K562 (cell line): Measurements from ENCODE around the gene PACSIN2. TPM values are rescaled to one million over a fixed set of nuclear protein-coding genes. Genes with fewer than 3 reads are reported as not detected.

Experiments
- ATAC-seq: fragments of 200-7000 bp; cut with Tn5 transposase; 3 replicates; pipeline ENCODE4 v1.9.1; 2020; ENCODE audit warnings: moderate library complexity
- BruUV-seq: library from RNA; stranded (reverse); fragments of 400-500 nt; replicated peaks from 2 replicates; lab custom pipeline; 2021; lab: Mats Ljungman, UMichigan
- CTCF ChIA-PET: fragments of 300-600 bp; formaldehyde crosslinking; extraction: SDS; loops from one replicate; lab custom pipeline; 2021; ENCODE audit warnings: low intra/inter-chr PET ratio; lab: Yijun Ruan, JAX
- POLR2A ChIA-PET: fragments of 300-600, 350-650 bp; sonication (Branson Sonifier 250); formaldehyde crosslinking; extraction: SDS; loops from one replicate; lab custom pipeline; 2021; ENCODE audit warnings: antibody characterized with exemption, inconsistent platforms; lab: Yijun Ruan, JAX
- DNase-seq, 4 experiments: peaks; one replicate each; pipeline versions ENCODE4 v3.0.0 to v3.0.0-alpha.2; 2011 to 2018; ENCODE audit warnings: low spot score in 3 of 4, mixed read lengths in 3 of 4; ENCODE audit errors: extremely low read depth in 1 of 4
- FAIRE-seq: peaks from 2 replicates; lab custom pipeline; 2011; peaks lifted over from hg19 to GRCh38; lab: Jason Lieb, UNC
- H2AFZ ChIP-seq: 2 replicates; pipeline ENCODE4 v1.6.0; 2011; ENCODE audit warnings: low read depth, low read length, control low read depth, inconsistent platforms
- H3K27ac ChIP-seq: fragments of 200-600 bp; 3 replicates; pipeline ENCODE4 v1.8.0; 2011; ENCODE audit warnings: low read depth, mild to moderate bottlenecking, control low read depth, inconsistent platforms, low read length, moderate library complexity, mixed read lengths; ENCODE audit errors: extremely low read depth
- H3K27me3 ChIP-seq, 2 experiments: fragments of 300-600 bp in 1 of 2; 2 replicates in 1 of 2; 3 replicates in 1 of 2; pipeline versions ENCODE4 v1.6.0 to v1.8.0; 2011; ENCODE audit warnings: inconsistent platforms in 2 of 2, low read length in 2 of 2, mild to moderate bottlenecking in 1 of 2, mixed read lengths in 1 of 2, moderate library complexity in 1 of 2; ENCODE audit not compliant: control insufficient read depth in 2 of 2, insufficient read depth in 2 of 2
- H3K36me3 ChIP-seq: fragments of 300-600 bp; 3 replicates; pipeline ENCODE4 v1.8.0; 2011; ENCODE audit warnings: mild to moderate bottlenecking, low read length, inconsistent platforms; ENCODE audit not compliant: control insufficient read depth, insufficient read depth
- H3K4me1 ChIP-seq, 2 experiments: fragments of 200-600 bp in 1 of 2; replicated peaks in 1 of 2; 2 replicates in 1 of 2; 3 replicates in 1 of 2; pipeline versions ENCODE4 v1.5.1 to v1.8.0; 2011; ENCODE audit warnings: inconsistent platforms in 2 of 2, low read length in 2 of 2, mild to moderate bottlenecking in 1 of 2, mixed read lengths in 1 of 2, moderate library complexity in 1 of 2; ENCODE audit not compliant: control insufficient read depth in 2 of 2, insufficient read depth in 2 of 2
- H3K4me2 ChIP-seq: 2 replicates; pipeline ENCODE4 v1.6.1; 2011; ENCODE audit warnings: low read length, control low read depth, inconsistent platforms, mixed read lengths; ENCODE audit not compliant: insufficient read depth
- H3K4me3 ChIP-seq: fragments of 200-600 bp; sonication (generic), shearing (Covaris generic); 2 replicates; pipeline ENCODE4 v1.5.1; 2016; ENCODE audit warnings: control low read depth, inconsistent platforms
- H3K79me2 ChIP-seq: fragments of 200-600 bp; 3 replicates; pipeline ENCODE4 v1.8.0; 2011; ENCODE audit warnings: low read length, inconsistent platforms; ENCODE audit not compliant: control insufficient read depth, insufficient read depth
- H3K9ac ChIP-seq, 2 experiments: 2 replicates each; pipeline versions ENCODE4 v1.6.0 to v1.6.1; 2011; ENCODE audit warnings: low read depth in 2 of 2, low read length in 2 of 2, control low read depth in 1 of 2, inconsistent platforms in 1 of 2, mild to moderate bottlenecking in 1 of 2, mixed read lengths in 1 of 2; ENCODE audit not compliant: insufficient read depth in 1 of 2
- H3K9me1 ChIP-seq: one replicate; pipeline ENCODE4 v1.6.0; 2011; ENCODE audit warnings: inconsistent platforms, mild to moderate bottlenecking, low read length, moderate library complexity; ENCODE audit not compliant: control insufficient read depth, insufficient read depth
- H3K9me3 ChIP-seq: replicated peaks from 2 replicates; pipeline ENCODE4 v1.5.1; 2011; ENCODE audit warnings: low read depth, low read length, inconsistent platforms; ENCODE audit not compliant: control insufficient read depth, insufficient read depth
- H4K20me1 ChIP-seq: replicated peaks from 2 replicates; pipeline ENCODE4 v1.6.1; 2011; ENCODE audit warnings: low read length, inconsistent platforms, mixed read lengths; ENCODE audit not compliant: control insufficient read depth, insufficient read depth
- CTCF ChIP-seq, 3 experiments: IDR thresholded peaks in 2 of 3; conservative IDR thresholded peaks in 1 of 3; 2 replicates each; pipeline ENCODE4 v1.5.1; 2011 to 2012; ENCODE audit warnings: low read length in 3 of 3, mild to moderate bottlenecking in 3 of 3, control low read depth in 2 of 3, improper control_type of control experiment in 1 of 3, inconsistent platforms in 1 of 3, low read depth in 1 of 3, mixed read lengths in 1 of 3, moderate library complexity in 1 of 3; ENCODE audit not compliant: insufficient read depth in 2 of 3
- RAD21 ChIP-seq, 2 experiments: fragments of 250-450 bp in 1 of 2; fragments of 450-650 bp in 1 of 2; sonication (Bioruptor Pico) in 1 of 2; formaldehyde crosslinking in 1 of 2; IDR thresholded peaks in 1 of 2; conservative IDR thresholded peaks in 1 of 2; 2 replicates each; pipeline versions ENCODE4 v1.4.0 to v1.8.0; 2020 to 2022; ENCODE audit warnings: mild to moderate bottlenecking in 2 of 2, moderate library complexity in 1 of 2
- ZNF766 ChIP-seq: fragments of 200-800 bp; sonication (Bioruptor generic); conservative IDR thresholded peaks from 2 replicates; pipeline ENCODE4 v1.6.1; 2016; ENCODE audit warnings: missing genetic modification characterization, missing compliant biosample characterization
- WGBS: fragments of 100-300 bp; shearing (Covaris generic); methylation state at CpG from one replicate; pipeline ENCODE4 v1.1.6; 2016; ENCODE audit warnings: low coverage, mixed read lengths; ENCODE audit not compliant: insufficient coverage; ENCODE audit errors: missing lambda C conversion rate; 5-methylcytosine and 5-hydroxymethylcytosine counted together
- in situ Hi-C: fragments of 300-500 bp; cut with MboI; formaldehyde crosslinking; loops from 4 replicates; pipeline ENCODE4 v1.15.0; 2018; ENCODE audit warnings: inconsistent platforms, mixed read lengths
- intact Hi-C: fragments of 100-400 bp; cut with micrococcal nuclease; formaldehyde crosslinking; loops from 2 replicates; pipeline ENCODE4 v1.14.2; 2022
- polyA plus RNA-seq, 8 experiments: library from polyadenylated mRNA; depleted of rRNA in 4 of 8; stranded (reverse) in 5 of 8; unstranded in 3 of 8; fragments of >200 nt; fragmentation: Nextera tagmentation in 2 of 8; fragmentation: Illumina TruSeq in 1 of 8; extraction: Ambion mirVana in 2 of 8; extraction: Trizol in 1 of 8; gene quantifications; 2 replicates each; pipeline versions ENCODE4 v1.2.1 to v1.2.3, GENCODE V29; 2011 to 2014; ENCODE audit warnings: inconsistent platforms in 1 of 8, missing spikeins in 1 of 8
- total RNA-seq, 7 experiments: library from RNA; depleted of rRNA in 6 of 7; stranded (reverse); fragments of >200 nt in 6 of 7; fragmentation: Illumina TruSeq in 2 of 7; extraction: Trizol in 2 of 7; gene quantifications; 2 replicates each; pipeline versions ENCODE4 v1.2.1 to v1.2.3, GENCODE V29; 2011 to 2021; ENCODE audit warnings: low replicate concordance in 1 of 7

PACSIN2 gene
- total and polyA plus RNA-seq, 9 of the 15 experiments (the other 6 are each of a cell fraction or from before 2014, with no cell fraction given): 0.45 to 45.1 (median 23.9) TPM

GRCh38 chr22:43053176-43053575, 38.2 kb upstream of the PACSIN2 start:
- WGBS: 60% methylated on average over 7 of the region's 7 CpGs
- Histone ChIP-seq H3K9ac (no peak overlapping the region), H3K4me1 (peaks cover 0 to 3% of the 10 kb centered on the region in 2 experiments; a peak in 2 of 5 replicates), H4K20me1 (no peaks in the 10 kb centered on the region), H3K9me1 (no peaks in the 10 kb centered on the region), H3K36me3 (no peaks in the 10 kb centered on the region), H3K9me3 (no peaks in the 10 kb centered on the region), H3K4me3 (no peak overlapping the region), H3K79me2 (no peaks in the 10 kb centered on the region), H3K27ac (no peak overlapping the region), H3K4me2 (no peak overlapping the region), H2AFZ (no peak overlapping the region), H3K27me3 (peaks cover 0 to 12% of the 10 kb centered on the region in 2 experiments; a peak in 2 of 5 replicates)
- no peak for DNase-seq
- TF ChIP-seq CTCF (IDR thresholded peaks at IDR 0.05 in 2 of 3, conservative IDR thresholded peaks at IDR 0.05 in 1 of 3; ENCODE audit: insufficient read depth in 2 of 3, low read depth in 1 of 3, low read length in 3 of 3) (peak; percentile 17 to 32 (median 26); a peak in 2 of 6 replicates), RAD21 (CRISPR knock-in tag; conservative IDR thresholded peaks at IDR 0.05 in 1 of 2, IDR thresholded peaks at IDR 0.05 in 1 of 2) (peak in 1 of 2 experiments; percentile 20; a peak in 1 of 4 replicates), ZNF766 (CRISPR knock-in tag) (no peak)
- FAIRE-seq: no peak
- intact Hi-C loops: no loop called here
- CTCF ChIA-PET: no interaction called here
- BruUV-seq: no TSS peak
- 0 out of 3 replicates have a peak, but pooled peaks have one; percentile 38 for ATAC-seq
- POLR2A ChIA-PET: no interaction called here
- in situ Hi-C loops: no loop called here
